SK-N-SH treated with all-trans-retinoic acid at 6 μM for 48 hours (cell line): ENCODE measurements around the gene LTBP1.

Experiments
- ATAC-seq: fragments of 200-7000 bp; cut with Tn5 transposase; 3 replicates; pipeline ENCODE4 v1.9.1; 2020; ENCODE audit warnings: mild to moderate bottlenecking, moderate library complexity
- ARNTL ChIP-seq: fragments of 450-650 bp; formaldehyde crosslinking; IDR thresholded peaks from 2 replicates; pipeline ENCODE4 v1.5.0; 2020; ENCODE audit warnings: low read depth, mild to moderate bottlenecking, moderate library complexity, borderline replicate concordance
- BACH2 ChIP-seq: fragments of 250-450 bp; sonication (Bioruptor Pico); IDR thresholded peaks from 2 replicates; pipeline ENCODE4 v1.9.0; 2021; ENCODE audit warnings: mild to moderate bottlenecking, borderline replicate concordance
- CSDC2 ChIP-seq: fragments of 250-450 bp; sonication (Bioruptor Pico); IDR thresholded peaks from 2 replicates; pipeline ENCODE4 v1.5.0; 2020; ENCODE audit warnings: mild to moderate bottlenecking, moderate library complexity
- CSRNP3 ChIP-seq: fragments of 250-450 bp; sonication (Bioruptor Pico); IDR thresholded peaks from 2 replicates; pipeline ENCODE4 v1.5.1; 2021; ENCODE audit warnings: mild to moderate bottlenecking, moderate library complexity
- ESRRG ChIP-seq: fragments of 250-450 bp; sonication (Bioruptor Pico); IDR thresholded peaks from 2 replicates; pipeline ENCODE4 v1.6.1; 2021; ENCODE audit warnings: mild to moderate bottlenecking
- GLIS3 ChIP-seq: fragments of 250-450 bp; sonication (Bioruptor Pico); IDR thresholded peaks from 2 replicates; pipeline ENCODE4 v1.5.0; 2020; ENCODE audit warnings: mild to moderate bottlenecking, moderate library complexity
- ISL1 ChIP-seq: fragments of 250-450 bp; sonication (Bioruptor Pico); IDR thresholded peaks from 2 replicates; pipeline ENCODE4 v2.1.2; 2022; ENCODE audit warnings: mild to moderate bottlenecking, moderate library complexity
- OSR1 ChIP-seq: fragments of 250-450 bp; sonication (Bioruptor Pico); IDR thresholded peaks from 2 replicates; pipeline ENCODE4 v1.8.0; 2022; ENCODE audit warnings: moderate library complexity, mild to moderate bottlenecking, inconsistent platforms
- PATZ1 ChIP-seq: fragments of 250-450 bp; sonication (Bioruptor Pico); IDR thresholded peaks from 2 replicates; pipeline ENCODE4 v1.8.0; 2020; ENCODE audit warnings: mild to moderate bottlenecking, moderate library complexity, borderline replicate concordance
- POU6F1 ChIP-seq: fragments of 250-450 bp; sonication (Bioruptor Pico); IDR thresholded peaks from 2 replicates; pipeline ENCODE4 v1.8.0; 2021; ENCODE audit warnings: low read depth, mild to moderate bottlenecking, moderate library complexity, borderline replicate concordance
- PPARA ChIP-seq: fragments of 250-450 bp; sonication (Bioruptor Pico); IDR thresholded peaks from 2 replicates; pipeline ENCODE4 v1.5.0; 2020; ENCODE audit warnings: mild to moderate bottlenecking, borderline replicate concordance
- RARB ChIP-seq: fragments of 250-450 bp; sonication (Bioruptor Pico); IDR thresholded peaks from 2 replicates; pipeline ENCODE4 v1.8.0; 2021; ENCODE audit warnings: mild to moderate bottlenecking, moderate library complexity
- SNAI2 ChIP-seq: fragments of 250-450 bp; sonication (Bioruptor Pico); IDR thresholded peaks from 2 replicates; pipeline ENCODE4 v1.5.0; 2020; ENCODE audit warnings: mild to moderate bottlenecking, moderate library complexity
- TCF4 ChIP-seq: fragments of 250-450 bp; sonication (Bioruptor Pico); IDR thresholded peaks from 2 replicates; pipeline ENCODE4 v1.8.0; 2021; ENCODE audit warnings: mild to moderate bottlenecking, moderate library complexity, borderline replicate concordance
- TOX ChIP-seq: fragments of 250-450 bp; sonication (Bioruptor Pico); IDR thresholded peaks from 2 replicates; pipeline ENCODE4 v1.8.0; 2021; ENCODE audit warnings: mild to moderate bottlenecking, moderate library complexity, borderline replicate concordance
- TSHZ2 ChIP-seq: fragments of 250-450 bp; sonication (Bioruptor Pico); IDR thresholded peaks from 2 replicates; pipeline ENCODE4 v1.5.0; 2020; ENCODE audit warnings: mild to moderate bottlenecking, moderate library complexity
- ZC3H10 ChIP-seq: fragments of 250-450 bp; sonication (Bioruptor Pico); IDR thresholded peaks from 2 replicates; pipeline ENCODE4 v1.5.1; 2021; ENCODE audit warnings: mild to moderate bottlenecking, moderate library complexity
- ZFP3 ChIP-seq: fragments of 250-450 bp; sonication (Bioruptor Pico); IDR thresholded peaks from 2 replicates; pipeline ENCODE4 v1.5.0; 2020; ENCODE audit warnings: mild to moderate bottlenecking, moderate library complexity
- ZFP30 ChIP-seq: fragments of 450-650 bp; formaldehyde crosslinking; IDR thresholded peaks from 2 replicates; pipeline ENCODE4 v1.5.0; 2022; ENCODE audit warnings: mild to moderate bottlenecking, moderate library complexity
- ZNF565 ChIP-seq: fragments of 450-650 bp; formaldehyde crosslinking; conservative IDR thresholded peaks from 2 replicates; pipeline ENCODE4 v1.5.0; 2020; ENCODE audit warnings: low read depth, mild to moderate bottlenecking, moderate library complexity
- ZNF70 ChIP-seq: fragments of 450-650 bp; formaldehyde crosslinking; IDR thresholded peaks from 2 replicates; pipeline ENCODE4 v1.5.0; 2020; ENCODE audit warnings: mild to moderate bottlenecking, moderate library complexity
- ZNF8 ChIP-seq: fragments of 450-650 bp; formaldehyde crosslinking; IDR thresholded peaks from 2 replicates; pipeline ENCODE4 v1.5.0; 2020; ENCODE audit warnings: mild to moderate bottlenecking, moderate library complexity
- TF ChIP-seq, protein P1 (sequence below): fragments of 250-450 bp; sonication (Bioruptor Pico); IDR thresholded peaks from 2 replicates; pipeline ENCODE4 v1.5.1; 2020; ENCODE audit warnings: low read depth, mild to moderate bottlenecking, moderate library complexity

The LTBP1 gene

DNA sequence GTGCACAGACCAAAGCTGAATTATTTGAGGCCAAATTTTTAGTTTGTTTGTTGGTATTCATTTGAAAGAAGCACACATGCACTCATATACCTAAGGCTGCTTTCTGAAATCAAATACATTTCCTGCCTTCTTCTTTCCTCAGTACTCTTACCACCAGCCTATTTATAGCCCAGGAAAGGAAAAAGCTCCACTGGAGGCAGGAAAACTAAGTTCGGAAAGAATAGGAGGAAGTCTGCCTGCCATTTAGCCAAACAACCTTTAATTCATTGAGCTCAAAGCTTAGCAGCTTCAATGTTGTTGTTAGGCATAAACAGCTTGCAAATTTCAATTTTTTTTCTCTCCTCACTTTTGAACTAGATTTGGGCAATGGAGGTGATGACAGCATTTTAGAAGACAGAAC, 489.3 kb downstream of the LTBP1 start:
- ATAC-seq: no peak
- 0 out of 2 replicates have a peak, but pooled peaks have one; percentile 71 for TF ChIP-seq CSDC2 (CRISPR knock-in tag)
- TF ChIP-seq BACH2 (CRISPR knock-in tag): no peak

- TF ChIP-seq POU6F1 (CRISPR knock-in tag) (peak; percentile 89; the same call in 1 of the 2 replicates), TCF4 (no peak), BACH2 (CRISPR knock-in tag) (no peak), ZNF8 (CRISPR knock-in tag) (no peak), GLIS3 (CRISPR knock-in tag) (no peak), OSR1 (CRISPR knock-in tag) (no peak), PATZ1 (CRISPR knock-in tag) (peak; percentile 94; the same call in 1 of the 2 replicates), ZC3H10 (peak; percentile 53; the same call in 1 of the 2 replicates), CSRNP3 (CRISPR knock-in tag) (peak; percentile 38; the same call in 1 of the 2 replicates), TSHZ2 (CRISPR knock-in tag) (no peak), RARB (no peak; the same call in 1 of the 2 replicates), ARNTL (CRISPR knock-in tag) (no peak), ZFP3 (CRISPR knock-in tag) (no peak), PPARA (no peak), SNAI2 (CRISPR knock-in tag) (no peak), ISL1 (CRISPR knock-in tag) (peak; percentile 95), ZNF565 (CRISPR knock-in tag) (no peak), ZFP30 (CRISPR knock-in tag) (no peak; the same call in 1 of the 2 replicates), ZNF70 (CRISPR knock-in tag) (no peak), CSDC2 (CRISPR knock-in tag) (peak; percentile 64; the same call in 1 of the 2 replicates), TOX (CRISPR knock-in tag) (peak; percentile 79), ESRRG (CRISPR knock-in tag) (no peak)
- TF ChIP-seq, protein P1, sequence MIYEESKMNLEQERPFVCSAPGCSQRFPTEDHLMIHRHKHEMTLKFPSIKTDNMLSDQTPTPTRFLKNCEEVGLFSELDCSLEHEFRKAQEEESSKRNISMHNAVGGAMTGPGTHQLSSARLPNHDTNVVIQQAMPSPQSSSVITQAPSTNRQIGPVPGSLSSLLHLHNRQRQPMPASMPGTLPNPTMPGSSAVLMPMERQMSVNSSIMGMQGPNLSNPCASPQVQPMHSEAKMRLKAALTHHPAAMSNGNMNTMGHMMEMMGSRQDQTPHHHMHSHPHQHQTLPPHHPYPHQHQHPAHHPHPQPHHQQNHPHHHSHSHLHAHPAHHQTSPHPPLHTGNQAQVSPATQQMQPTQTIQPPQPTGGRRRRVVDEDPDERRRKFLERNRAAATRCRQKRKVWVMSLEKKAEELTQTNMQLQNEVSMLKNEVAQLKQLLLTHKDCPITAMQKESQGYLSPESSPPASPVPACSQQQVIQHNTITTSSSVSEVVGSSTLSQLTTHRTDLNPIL: 0 out of 2 replicates have a peak, but pooled peaks have one; percentile 21
- peak; percentile 84 for ATAC-seq
Measured at GRCh38 chr2:33437297-33437696, 490.5 kb downstream of the LTBP1 start.

DNA sequence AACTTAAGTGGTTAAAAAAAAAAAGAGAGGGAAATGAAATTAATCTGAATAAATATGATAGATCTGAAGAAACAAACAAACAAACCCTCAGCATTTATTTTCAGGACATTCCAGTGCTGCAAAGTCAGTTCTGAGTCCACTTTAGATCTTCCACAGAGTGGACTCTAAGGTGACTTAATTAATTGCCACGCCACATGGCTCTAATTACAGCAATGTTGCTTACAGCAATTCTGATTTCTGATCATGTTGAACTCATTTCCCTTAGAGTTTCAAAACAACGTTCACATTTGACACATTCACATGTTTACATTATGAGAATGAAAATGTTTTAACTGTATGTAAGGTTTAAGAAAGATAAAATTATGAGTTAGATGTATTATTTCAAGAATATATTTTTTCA, 491.1 kb downstream of the LTBP1 start:
- TF ChIP-seq SNAI2 (CRISPR knock-in tag) (no peak), CSDC2 (CRISPR knock-in tag) (no peak), ZC3H10 (0 out of 2 replicates have a peak, but pooled peaks have one; percentile 10)
- peak; percentile 6; the same call in 1 of the 3 replicates for ATAC-seq
